ENCODE results near the gene TCF4.

Gene TCF4

GRCh38 chr18:55272510-55273243 is 315.3 kb downstream of the TCF4 start:
- no peak for DNase-seq (ENCODE audit: low read depth)
- no peak overlapping the region for H3K4me3 ChIP-seq (ENCODE audit: low read depth, low read length)
- no peak for TF ChIP-seq CTCF (IDR thresholded peaks at IDR 0.05; ENCODE audit: low read depth, low read length, missing control alignments)

- H3K4me3 ChIP-seq (ENCODE audit: low read depth, low read length) = no peak overlapping the region
- no peak for DNase-seq (ENCODE audit: low read depth)
- no peak for TF ChIP-seq CTCF (IDR thresholded peaks at IDR 0.05; ENCODE audit: low read depth, low read length, missing control alignments)
Observed at GRCh38 chr18:55269622-55270021, 318.4 kb downstream of the TCF4 start.

- no peak for TF ChIP-seq CTCF (IDR thresholded peaks at IDR 0.05; ENCODE audit: low read depth, low read length, missing control alignments)
- no peak overlapping the region; the same call in 1 of the 2 replicates for H3K4me3 ChIP-seq (ENCODE audit: low read depth, low read length)
- DNase-seq (ENCODE audit: low read depth) = no peak
Observed at GRCh38 chr18:55268628-55269275, 319.2 kb downstream of the TCF4 start.

GRCh38 chr18:55268151-55268601 is 319.8 kb downstream of the TCF4 start:
- H3K4me3 ChIP-seq (ENCODE audit: low read depth, low read length) = no peak overlapping the region; the same call in 1 of the 2 replicates
- peak; percentile 83 for DNase-seq (ENCODE audit: low read depth)

GRCh38 chr18:55266981-55267380 is 321.0 kb downstream of the TCF4 start:
- TF ChIP-seq CTCF (IDR thresholded peaks at IDR 0.05; ENCODE audit: low read depth, low read length, missing control alignments) = no peak
- no peak for DNase-seq (ENCODE audit: low read depth)
- H3K4me3 ChIP-seq (ENCODE audit: low read depth, low read length) = no peak overlapping the region

More at GRCh38 chr18:55268151-55268601, 319.8 kb downstream of the TCF4 start:
- TF ChIP-seq CTCF (IDR thresholded peaks at IDR 0.05; ENCODE audit: low read depth, low read length, missing control alignments) = no peak

GRCh38 chr18:55265984-55266383 is 322.0 kb downstream of the TCF4 start:
- H3K4me3 ChIP-seq (ENCODE audit: low read depth, low read length) = no peak overlapping the region
- no peak for DNase-seq (ENCODE audit: low read depth)
- no peak for TF ChIP-seq CTCF (IDR thresholded peaks at IDR 0.05; ENCODE audit: low read depth, low read length, missing control alignments)
